Activated CD8-positive, alpha-beta memory T cell treated with anti-CD3 and anti-CD28 coated beads, Interleukin-2, amount 50 U/mL, for 24 hours (primary cell): ENCODE data around the gene SMIM38.

ENCODE experiments used
- DNase-seq: peaks from one replicate; pipeline ENCODE4 v3.0.0-alpha.2; 2020; ENCODE audit errors: extremely low read depth

Gene SMIM38

DNA sequence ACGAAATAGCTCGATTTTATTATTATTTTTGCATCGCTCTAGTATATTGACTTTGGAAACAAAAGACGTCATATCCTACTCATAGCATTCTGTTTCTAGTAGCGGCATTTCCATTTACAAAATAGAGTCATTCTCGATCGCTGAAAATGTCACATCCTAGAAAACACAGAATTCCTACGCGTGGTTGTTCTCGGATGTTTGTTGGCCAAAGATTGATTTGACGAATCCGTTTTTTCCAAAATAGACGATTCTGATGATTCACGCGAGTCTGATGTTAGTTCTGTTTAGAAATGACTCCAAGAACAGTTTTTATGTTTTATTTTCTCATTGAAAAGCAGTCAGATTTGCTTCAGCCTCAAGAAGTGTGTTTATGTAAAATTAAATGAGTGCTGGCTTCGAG is 47.6 kb downstream of the SMIM38 start:
- DNase-seq, result no peak

DNA sequence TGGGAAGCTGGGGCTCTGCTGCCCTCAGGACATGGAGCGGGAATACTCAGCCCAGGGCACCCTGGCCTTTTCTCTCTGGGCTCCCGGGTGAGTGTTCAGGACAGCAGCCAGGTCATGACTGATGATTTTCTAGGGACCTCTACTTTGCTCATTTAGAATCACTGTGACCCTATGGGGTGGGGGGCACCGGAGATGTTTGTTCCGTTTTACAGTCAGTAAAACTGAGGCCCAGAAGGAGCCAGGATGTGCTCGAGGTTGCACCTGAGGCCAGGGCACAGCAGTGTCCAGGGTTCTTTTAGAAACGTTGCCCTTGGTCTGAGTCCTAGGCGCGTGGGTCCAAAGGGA is 48.1 kb downstream of the SMIM38 start:
- no peak for DNase-seq

DNA sequence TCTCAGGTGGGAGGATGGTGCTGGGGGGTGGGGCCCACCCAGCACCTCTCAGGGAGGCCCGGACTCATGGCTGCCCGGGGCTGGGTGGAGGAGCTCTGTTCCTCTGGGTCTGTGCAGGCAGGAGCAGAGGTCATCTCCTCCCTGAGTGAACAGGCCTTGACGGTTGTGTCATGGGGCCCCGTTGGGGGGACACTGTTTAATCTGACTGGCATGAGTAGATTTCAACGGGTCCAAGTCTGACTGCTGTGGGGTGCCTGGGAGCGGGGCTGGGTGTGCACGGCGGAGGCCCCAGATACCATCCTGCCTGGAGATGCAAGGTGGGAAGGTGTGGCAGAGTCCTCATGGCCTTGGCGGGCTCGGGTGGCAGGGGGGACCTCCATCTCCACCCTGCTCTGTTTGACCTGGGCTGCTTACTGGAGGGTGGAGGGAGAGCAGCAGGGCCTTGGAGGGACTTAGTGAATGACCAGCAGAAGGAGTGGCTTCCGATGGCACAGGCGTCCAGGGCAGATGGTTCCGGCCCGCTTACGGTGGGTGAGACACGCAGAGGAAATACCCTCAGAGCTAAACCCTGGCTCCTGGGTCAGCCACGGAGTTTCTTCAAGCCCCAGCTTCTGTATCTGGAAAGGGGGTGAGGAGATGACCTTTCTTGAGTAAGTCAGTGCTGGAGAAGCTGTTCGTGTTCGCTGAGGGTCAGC is 48.7 kb downstream of the SMIM38 start:
- no peak for DNase-seq

DNA sequence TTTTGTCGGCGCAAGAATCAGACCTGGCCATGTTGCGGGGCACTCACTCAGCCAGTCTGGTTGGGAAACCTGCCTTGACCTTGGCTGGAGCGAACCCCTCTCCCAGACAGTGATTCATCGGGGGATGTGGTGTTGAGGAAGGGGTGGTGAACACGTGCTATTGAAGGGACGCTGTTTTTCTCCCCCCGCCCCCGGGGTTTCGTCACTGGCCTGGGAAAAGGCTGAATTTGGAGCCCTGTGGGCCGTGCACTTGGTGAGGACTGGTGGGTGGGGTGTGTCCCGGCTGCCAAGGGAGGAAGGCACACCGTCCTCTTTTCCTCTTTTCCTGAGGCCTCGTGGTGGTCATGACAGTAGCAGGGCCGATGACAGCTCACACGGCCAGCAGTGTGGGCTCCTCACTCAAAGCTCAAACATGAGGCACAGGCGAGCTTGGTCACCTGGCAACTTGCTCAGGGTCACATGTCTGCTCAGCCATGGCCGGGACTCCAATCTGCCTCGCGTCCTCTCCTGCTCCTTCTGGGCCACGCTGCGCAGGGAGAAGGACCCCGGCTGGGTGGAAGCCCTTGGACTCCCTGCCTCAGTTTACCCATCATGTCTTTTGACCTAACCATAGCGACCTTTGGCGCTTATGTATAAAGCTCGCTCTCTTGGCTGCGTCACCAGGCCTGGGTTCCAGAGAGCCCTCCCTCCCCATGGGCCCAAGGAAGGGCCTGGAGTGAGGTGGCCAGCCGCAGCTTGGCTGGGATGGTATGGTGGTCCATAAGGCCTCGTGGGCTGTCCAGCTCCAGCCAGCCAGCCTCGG is 49.4 kb downstream of the SMIM38 start:
- no peak for DNase-seq
